A172 (cell line): ENCODE results near the gene RUSC1. TPM values are rescaled to one million over a fixed set of nuclear protein-coding genes. Genes with fewer than 3 reads are reported as not detected.
A peak's percentile ranks its signal among the peaks of the same experiment; 100 is the strongest.

Source experiments
- DNase-seq: peaks from one replicate; pipeline ENCODE4 v3.0.0-alpha.2; 2015; ENCODE audit warnings: low spot score
- total RNA-seq: library from RNA; depleted of rRNA; stranded (reverse); fragments of >200 nt; shearing (Covaris generic); gene quantifications from 2 replicates; pipeline ENCODE4 v1.2.3, GENCODE V29; 2014

The RUSC1 gene
- total RNA-seq, 1 experiment from 2014 or later, result 48.2 TPM

GRCh38 chr1:155295183-155295941 lies 25.3 kb upstream of the RUSC1 start:
- DNase-seq, result no peak

- DNase-seq, result no peak
Measured at GRCh38 chr1:155295942-155296267, 24.8 kb upstream of the RUSC1 start.

- DNase-seq, result no peak
Measured at GRCh38 chr1:155296661-155297060, 24.0 kb upstream of the RUSC1 start.

GRCh38 chr1:155297384-155297783 lies 23.3 kb upstream of the RUSC1 start:
- DNase-seq, result no peak

GRCh38 chr1:155300024-155300423 lies 20.7 kb upstream of the RUSC1 start:
- no peak for DNase-seq

GRCh38 chr1:155300553-155301329 lies 20.0 kb upstream of the RUSC1 start:
- DNase-seq, result no peak

- no peak for DNase-seq
Measured at GRCh38 chr1:155301342-155301841, 19.3 kb upstream of the RUSC1 start, which contains the start of gene PKLR. Gene PKLR, minus strand, starts transcription at chr1:155301438. Its CDS starts 43 bp downstream, at chr1:155301395.

- DNase-seq, result no peak
Measured at GRCh38 chr1:155304558-155305063, 16.1 kb upstream of the RUSC1 start.

- DNase-seq, result peak; percentile 62
Measured at GRCh38 chr1:155305881-155306391, 14.8 kb upstream of the RUSC1 start.

GRCh38 chr1:155307247-155307740 lies 13.4 kb upstream of the RUSC1 start:
- peak; percentile 55 for DNase-seq

GRCh38 chr1:155308493-155309422 lies 11.9 kb upstream of the RUSC1 start, which contains the start of gene FDPS:
Gene FDPS, plus strand, starts transcription at chr1:155308866. Its CDS starts 924 bp downstream, at chr1:155309790.
- DNase-seq, result peak; percentile 100

GRCh38 chr1:155309423-155310021 lies 11.2 kb upstream of the RUSC1 start:
- peak; percentile 40 for DNase-seq

GRCh38 chr1:155313261-155313660 lies 7.4 kb upstream of the RUSC1 start:
- DNase-seq, result no peak

GRCh38 chr1:155316922-155317321 lies 3.8 kb upstream of the RUSC1 start:
- DNase-seq, result no peak

- DNase-seq, result no peak
Measured at GRCh38 chr1:155318082-155318481, 2.6 kb upstream of the RUSC1 start.

GRCh38 chr1:155319536-155319935 lies 1.2 kb upstream of the RUSC1 start:
- no peak for DNase-seq

- no peak for DNase-seq
Measured at GRCh38 chr1:155320252-155320651, 442 bp upstream of the RUSC1 start.

- no peak for DNase-seq
Measured at GRCh38 chr1:155321639-155322503, 1.2 kb downstream of the RUSC1 start.

GRCh38 chr1:155322571-155322952 lies 1.9 kb downstream of the RUSC1 start:
- DNase-seq, result peak; percentile 40
